NCI-H345 treated with DMSO at 0.1 percent for 48 hours (cell line): ENCODE data around the gene MMD2.

Experiments used
- DNase-seq: peaks from one replicate; lab custom pipeline; 2025; ENCODE audit not compliant: unreplicated experiment; lab: John Stamatoyannopoulos, UW

Gene MMD2

DNA sequence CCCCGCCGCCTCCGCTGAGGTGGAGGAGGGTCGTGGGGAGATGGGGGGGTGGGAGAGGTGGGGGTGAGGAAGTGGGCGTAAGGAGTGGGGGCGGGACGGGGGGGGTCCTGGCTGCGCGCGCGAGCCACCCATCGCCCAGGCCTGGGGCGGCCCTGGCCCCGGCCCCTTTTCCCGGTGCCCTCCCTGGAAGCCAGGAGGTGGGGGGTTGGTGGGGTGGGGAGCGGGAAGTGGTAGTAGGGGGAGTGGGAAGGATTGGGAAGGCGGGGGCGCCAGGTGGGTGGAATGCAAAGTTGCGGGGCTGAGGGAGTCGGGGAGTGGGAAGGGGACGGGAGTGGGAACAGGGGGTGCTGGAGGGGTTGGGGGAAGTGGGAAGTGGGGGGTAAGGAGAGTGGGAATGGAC is 319 bp upstream of the MMD2 start:
- DNase-seq: no peak

DNA sequence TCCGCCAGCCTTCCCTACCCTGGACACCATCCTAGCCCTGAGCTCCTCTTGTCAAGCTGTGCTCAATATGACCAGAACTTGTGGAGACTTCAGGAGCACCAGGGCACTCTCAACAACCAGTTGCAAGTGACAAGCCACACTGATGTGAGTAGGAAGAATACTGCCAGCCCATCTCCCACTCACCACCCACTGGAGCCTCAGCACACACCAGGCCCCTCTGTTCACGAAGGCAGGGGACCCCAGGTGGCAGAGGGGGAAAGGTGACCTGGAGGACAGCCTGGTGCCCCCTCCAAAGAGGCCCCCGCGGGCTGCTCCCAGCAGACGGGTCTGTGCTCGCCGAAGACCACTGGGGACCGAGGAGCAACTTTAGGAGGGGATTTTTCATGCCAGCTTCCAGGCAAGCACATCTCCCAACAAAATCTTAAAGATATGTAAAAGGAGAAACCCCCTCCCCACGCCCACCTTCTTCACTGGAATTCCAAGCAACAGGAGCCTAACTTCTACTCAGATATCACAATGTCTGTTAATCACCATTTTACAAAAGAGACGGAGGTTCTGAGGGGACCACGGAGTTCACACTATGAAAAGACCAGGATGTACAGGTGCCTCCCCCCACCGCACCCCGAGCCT is 1.0 kb downstream of the MMD2 start:
- DNase-seq: no peak

DNA sequence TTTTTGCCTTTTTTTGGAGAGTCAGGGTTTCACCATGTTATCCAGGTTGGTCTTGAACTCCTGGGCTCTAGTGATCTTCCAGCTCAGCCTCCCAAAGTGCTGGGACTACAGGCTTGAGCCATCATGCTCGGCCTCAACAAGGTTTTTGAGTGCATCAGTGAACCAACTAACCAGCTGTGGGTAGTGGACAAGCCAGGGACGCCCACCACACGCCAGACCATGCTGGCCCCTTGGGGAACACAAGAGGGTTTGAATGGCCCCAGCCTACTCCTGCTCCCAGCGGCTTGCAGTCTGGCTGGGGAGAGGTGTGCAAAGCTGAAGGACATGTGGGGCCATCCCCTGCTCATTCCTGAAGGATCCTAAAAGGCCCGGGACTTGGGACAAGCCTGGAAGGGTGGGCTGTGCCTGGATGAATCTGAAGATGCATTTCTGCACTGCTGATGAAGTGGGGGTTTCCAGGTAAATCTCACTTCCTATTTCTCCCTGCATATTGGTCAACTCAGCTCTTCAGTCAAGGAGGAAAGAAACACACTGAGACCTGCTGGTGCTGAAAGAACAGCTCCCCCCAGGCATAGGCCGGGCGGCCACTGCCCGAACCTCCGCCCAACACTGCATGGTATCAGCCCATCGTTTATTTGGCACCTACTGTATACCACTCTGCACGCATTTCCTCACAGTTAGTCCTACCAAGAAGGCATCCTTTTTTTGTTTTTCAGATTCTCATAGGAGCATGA is 6.9 kb downstream of the MMD2 start:
- no peak for DNase-seq

DNA sequence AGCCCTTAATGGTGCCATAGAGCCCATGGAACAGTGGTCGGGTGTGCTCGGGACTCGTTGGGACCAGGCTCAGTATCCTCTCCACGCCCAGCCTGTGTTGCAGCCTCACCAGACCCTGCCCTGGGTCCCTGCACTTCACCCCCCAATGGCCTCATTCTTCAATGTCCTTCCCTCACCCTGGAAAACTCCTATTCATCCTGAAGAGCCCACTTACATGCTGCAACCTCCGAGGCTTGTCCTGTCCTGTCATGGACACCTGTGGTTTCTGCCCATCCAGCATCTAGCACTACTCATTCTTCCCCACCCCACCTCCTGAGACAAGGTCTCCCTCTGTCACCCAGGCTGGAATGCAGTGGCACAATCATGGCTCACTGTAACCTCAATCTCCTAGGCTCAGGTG is 7.7 kb downstream of the MMD2 start:
- DNase-seq: no peak

- DNase-seq: no peak
Observed at GRCh38 chr7:4948402-4948801, 10.6 kb downstream of the MMD2 start.

GRCh38 chr7:4945949-4946348 is 13.0 kb downstream of the MMD2 start:
- DNase-seq: no peak

DNA sequence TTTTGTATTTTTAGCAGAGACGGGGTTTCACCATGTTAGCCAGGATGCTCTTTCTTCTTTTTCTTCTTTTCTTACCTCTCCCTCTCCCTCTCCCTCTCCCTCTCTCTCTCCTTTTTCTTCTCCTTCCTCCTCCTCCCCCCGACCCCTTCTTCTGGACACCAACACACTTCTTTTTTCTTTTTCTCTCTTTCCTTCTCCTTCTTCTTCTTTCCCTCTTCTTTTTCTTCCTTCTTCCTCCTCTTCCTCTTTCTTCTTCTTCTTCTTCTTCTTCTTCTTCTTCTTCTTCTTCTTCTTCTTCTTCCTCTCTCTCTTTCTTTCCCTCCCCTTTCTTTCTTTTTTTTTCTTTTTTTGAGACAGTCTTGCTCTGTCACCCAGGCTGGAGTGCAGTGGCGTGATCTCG is 14.0 kb downstream of the MMD2 start:
- no peak for DNase-seq

DNA sequence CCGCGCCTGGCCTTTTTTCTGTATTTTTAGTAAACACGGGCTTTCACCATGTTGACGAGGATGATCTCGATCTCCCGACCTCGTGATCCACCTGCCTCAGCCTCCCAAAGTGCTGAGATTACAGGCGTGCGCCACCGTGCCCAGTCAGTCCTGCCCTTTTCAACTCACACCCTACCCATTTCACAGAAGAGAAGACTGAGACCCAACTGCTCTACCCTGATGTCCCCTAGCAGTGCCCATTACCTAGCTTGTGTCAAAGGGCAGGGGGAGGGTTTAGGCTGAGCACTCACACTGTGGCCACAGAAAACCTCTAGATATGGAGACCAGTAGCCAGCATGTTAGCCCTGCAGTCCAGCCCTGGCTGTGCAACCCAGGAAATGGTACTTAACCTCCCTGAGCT is 15.7 kb downstream of the MMD2 start:
- DNase-seq: no peak

DNA sequence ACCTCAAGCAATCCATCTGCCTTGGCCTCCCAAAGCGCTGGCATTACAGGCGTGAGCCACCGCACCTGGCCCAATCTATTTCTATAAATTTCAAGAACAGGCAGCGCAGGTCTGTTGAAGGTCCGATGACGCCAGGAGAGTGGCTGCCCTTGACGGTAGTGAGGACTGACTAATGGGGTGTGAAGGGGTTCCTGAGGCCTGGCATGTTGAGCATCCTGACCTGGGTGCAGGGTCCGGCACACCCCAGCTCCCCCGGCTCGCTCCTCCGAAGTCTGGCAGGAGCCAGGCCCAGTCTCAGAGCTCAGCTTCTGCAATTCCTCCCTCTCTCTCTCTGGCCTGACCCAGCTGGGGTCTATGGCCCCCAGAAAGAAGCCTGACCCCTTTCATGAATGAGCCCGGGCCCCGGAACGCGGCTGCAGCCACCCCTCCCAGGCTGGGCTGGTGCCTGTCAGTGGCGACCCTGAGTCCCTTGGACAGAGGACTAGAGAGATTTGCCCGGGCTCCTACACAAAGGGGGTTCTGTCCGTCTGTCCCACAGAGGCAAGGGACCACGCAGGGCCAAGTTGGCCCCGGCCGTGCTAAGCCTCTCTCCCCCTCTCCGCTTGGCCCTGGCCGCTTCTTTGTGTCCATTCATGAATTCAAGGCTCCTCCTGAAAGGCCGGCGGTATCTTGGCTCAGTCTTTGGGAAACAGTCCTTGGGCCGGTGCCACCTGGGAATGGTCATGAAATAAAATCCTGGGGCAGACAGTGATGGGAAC is 18.8 kb downstream of the MMD2 start:
- no peak for DNase-seq

GRCh38 chr7:4937411-4937810 is 21.6 kb downstream of the MMD2 start:
- DNase-seq: no peak

DNA sequence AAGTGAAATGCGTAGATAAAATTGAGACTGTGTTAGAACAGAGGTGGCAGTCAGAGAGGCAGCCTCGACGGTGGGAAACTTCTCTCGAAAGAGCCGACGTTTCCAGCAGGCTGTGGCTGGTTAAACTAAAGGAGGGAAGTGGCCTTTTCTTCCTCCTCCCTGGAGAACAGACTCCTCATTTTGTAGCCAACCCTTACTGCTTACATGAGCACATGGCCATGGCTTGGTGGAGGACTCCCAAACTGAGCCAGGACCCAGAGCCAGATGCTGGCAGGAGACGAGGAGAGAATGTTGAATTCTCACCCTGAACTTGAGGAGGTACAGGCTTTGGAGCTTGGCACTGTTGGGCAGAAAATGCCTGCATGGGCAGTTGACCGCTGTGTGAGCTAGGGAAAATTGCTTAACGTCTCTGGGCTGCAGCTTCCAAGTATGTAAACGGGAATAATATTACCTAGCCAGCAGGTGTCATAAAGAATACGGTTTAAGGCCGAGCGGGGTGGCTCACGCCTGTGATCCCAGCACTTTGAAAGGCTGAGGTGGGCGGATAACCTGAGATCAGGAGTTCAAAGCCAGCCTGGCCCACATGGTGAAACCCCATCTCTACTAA is 24.5 kb downstream of the MMD2 start:
- DNase-seq: no peak

DNA sequence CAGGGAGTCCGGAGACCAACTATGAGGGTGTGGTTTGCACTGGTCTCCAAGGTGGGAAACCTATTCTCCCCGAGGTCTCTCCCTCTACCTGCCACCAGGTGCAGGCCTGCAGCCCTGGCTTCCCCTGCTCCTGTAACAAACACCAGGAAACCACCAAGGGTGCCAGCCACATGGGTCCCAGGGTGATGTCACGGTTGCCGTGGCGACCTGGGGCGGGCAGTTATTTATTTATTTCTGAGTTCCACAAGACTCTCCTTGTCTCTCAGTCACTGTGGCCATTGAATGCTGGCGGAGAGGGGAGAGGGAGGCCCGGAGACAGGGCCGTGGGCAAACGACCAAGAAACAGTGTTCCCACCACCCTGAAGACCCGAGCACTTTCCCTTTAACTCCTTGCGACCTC is 27.0 kb downstream of the MMD2 start:
- peak; percentile 53 for DNase-seq

- DNase-seq: no peak
Observed at GRCh38 chr7:4929005-4929404, 30.0 kb downstream of the MMD2 start.

DNA sequence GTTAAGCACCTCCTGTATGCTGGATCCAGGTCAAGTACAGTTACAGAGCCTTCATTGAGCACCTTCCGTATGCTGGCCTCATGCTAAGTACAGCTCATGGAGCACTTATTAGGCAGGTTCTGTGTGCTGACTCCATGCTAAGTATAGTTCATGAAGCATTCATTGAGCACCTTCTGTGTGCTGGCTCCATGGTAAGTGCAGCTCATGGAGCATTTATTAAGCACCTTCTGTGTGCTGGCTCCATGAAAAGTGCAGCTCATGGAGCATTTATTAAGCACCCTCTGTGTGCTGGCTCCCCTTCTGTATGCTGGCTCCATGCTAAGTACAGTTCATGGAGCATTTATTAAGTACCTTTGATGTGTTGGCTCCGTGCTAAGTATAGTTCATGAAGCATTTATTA is 30.5 kb downstream of the MMD2 start:
- DNase-seq: no peak

- DNase-seq: no peak
Observed at GRCh38 chr7:4919969-4920766, 38.8 kb downstream of the MMD2 start.

- DNase-seq: no peak
Observed at GRCh38 chr7:4916113-4916512, 42.9 kb downstream of the MMD2 start.

DNA sequence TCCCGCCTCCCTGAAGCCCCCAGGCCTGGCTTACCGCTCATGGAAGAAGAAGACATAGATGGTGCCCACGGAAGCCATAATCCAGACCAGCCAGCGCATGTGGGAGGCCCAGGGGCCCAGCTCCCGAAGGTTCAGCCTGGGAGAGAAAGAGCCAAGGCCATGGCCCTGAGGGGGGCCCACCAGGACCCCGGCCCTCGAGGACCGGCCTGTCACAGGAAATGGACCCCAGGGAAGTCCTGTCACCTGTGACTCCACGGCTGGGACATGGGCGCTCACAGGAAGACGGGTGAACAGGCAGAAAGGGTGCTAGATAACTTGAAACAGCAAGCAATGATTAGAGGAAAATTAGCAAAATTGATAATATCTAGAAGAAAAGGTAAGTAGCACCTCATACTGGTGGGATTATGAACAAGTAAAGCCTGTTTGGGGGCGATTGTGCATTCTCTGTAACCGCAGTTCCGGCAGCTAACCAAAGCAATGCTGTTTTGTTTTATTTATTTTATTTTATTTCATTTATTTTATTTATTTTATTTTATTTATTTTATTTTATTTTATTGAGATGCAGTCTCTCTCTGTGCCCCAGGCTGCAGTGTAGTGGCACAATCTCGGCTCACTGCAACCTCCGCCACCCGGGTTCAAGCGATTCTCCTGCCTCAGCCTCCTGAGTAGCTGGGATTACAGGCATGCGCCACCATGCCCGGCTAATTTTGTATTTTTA is 47.7 kb downstream of the MMD2 start:
- no peak for DNase-seq

GRCh38 chr7:4906682-4907081 is 52.3 kb downstream of the MMD2 start:
- no peak for DNase-seq

DNA sequence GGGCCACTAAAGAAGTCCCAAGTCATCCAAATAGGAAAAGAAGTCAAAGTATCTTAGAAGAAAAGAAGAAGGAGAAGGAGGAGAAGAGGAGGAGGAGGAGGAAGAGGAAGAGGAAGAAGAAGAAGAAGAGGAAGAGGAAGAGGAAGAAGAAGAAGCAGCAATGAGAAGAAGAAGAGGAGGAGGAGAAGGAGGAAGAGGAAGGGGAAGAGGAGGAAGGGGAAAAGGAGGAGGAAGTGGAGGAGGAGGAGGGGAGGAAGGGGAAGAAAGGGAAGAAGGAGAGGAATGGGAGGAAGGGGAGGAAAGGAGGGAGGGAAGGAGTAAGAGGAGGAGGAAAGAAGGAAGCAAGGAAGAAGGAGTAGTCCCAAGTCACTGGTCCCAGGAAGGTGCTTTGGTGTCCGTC is 53.8 kb downstream of the MMD2 start:
- DNase-seq: no peak

GRCh38 chr7:4904346-4904745 is 54.6 kb downstream of the MMD2 start:
- DNase-seq: no peak
